ENCODE results near the gene B3GNT3.

- TF ChIP-seq POLR2A (IDR thresholded peaks at IDR 0.05) (no peak), CTCF (IDR thresholded peaks at IDR 0.05) (no peak)
These were observed 35.1 kb downstream of the B3GNT3 start for GRCh38 chr19:17829855-17830566.
